ENCODE measurements around the gene OSBP2.
"Not testable (repeated sequence)": the region's sequence is repeated elsewhere in the genome, so short reads cannot be mapped to it uniquely, and the experiment has no call there.

The OSBP2 gene

GRCh38 chr22:30733181-30733631 lies 38.5 kb downstream of the OSBP2 start:
- H4K8ac ChIP-seq (ENCODE audit: low read depth, low read length) = no peak overlapping the region
- no peaks in the 10 kb centered on the region for H3K9me3 ChIP-seq (ENCODE audit: insufficient read depth, low read depth, low read length)
- no peak overlapping the region for H3K4ac ChIP-seq (ENCODE audit: low read depth, low read length)
- H3K27me3 ChIP-seq (ENCODE audit: insufficient read depth, low read length) = no peaks in the 10 kb centered on the region
- H2BK120ac ChIP-seq (ENCODE audit: insufficient read depth, low read length, poor library complexity) = no peak overlapping the region
- H2AFZ ChIP-seq (ENCODE audit: insufficient read depth, low read length, poor library complexity) = no peak overlapping the region
- DNase-seq = no peak
- no peak overlapping the region for H4K12ac ChIP-seq (ENCODE audit: low read depth, low read length)
- no peaks in the 10 kb centered on the region for H3K4me1 ChIP-seq (ENCODE audit: control insufficient read depth in 1 of 2, insufficient read depth in 2 of 2, low read length in 2 of 2)
- H4K91ac ChIP-seq (ENCODE audit: low read depth, low read length) = no peak overlapping the region
- H3K9ac ChIP-seq (ENCODE audit: low read length) = no peak overlapping the region
- no peak overlapping the region for H2BK12ac ChIP-seq (ENCODE audit: low read length)
- no peak overlapping the region for H2AK5ac ChIP-seq (ENCODE audit: low read length)
- H3K79me1 ChIP-seq (ENCODE audit: low read length) = no peaks in the 10 kb centered on the region
- no peak overlapping the region for H2BK5ac ChIP-seq (ENCODE audit: low read depth, low read length, poor library complexity)
- no CpG with 5 or more reads among the region's 7 CpGs for WGBS (ENCODE audit: extremely low coverage, insufficient coverage, insufficient read length)
- no peaks in the 10 kb centered on the region for H3K36me3 ChIP-seq (ENCODE audit: control insufficient read depth in 1 of 2, insufficient read depth in 2 of 2, low read length in 2 of 2)
- H3K4me3 ChIP-seq (ENCODE audit: low read depth, low read length) = no peak overlapping the region
- H3K27ac ChIP-seq (ENCODE audit: low read depth, low read length) = no peak overlapping the region
- no peak overlapping the region for H3K14ac ChIP-seq (ENCODE audit: low read length)
- no peak overlapping the region for H3K18ac ChIP-seq (ENCODE audit: low read length)
- H3K23ac ChIP-seq (ENCODE audit: low read length) = no peak overlapping the region
- H3K4me2 ChIP-seq (ENCODE audit: low read length) = no peak overlapping the region
- H3K79me2 ChIP-seq (ENCODE audit: control insufficient read depth, insufficient read depth, low read length, poor library complexity) = no peaks in the 10 kb centered on the region

DNA sequence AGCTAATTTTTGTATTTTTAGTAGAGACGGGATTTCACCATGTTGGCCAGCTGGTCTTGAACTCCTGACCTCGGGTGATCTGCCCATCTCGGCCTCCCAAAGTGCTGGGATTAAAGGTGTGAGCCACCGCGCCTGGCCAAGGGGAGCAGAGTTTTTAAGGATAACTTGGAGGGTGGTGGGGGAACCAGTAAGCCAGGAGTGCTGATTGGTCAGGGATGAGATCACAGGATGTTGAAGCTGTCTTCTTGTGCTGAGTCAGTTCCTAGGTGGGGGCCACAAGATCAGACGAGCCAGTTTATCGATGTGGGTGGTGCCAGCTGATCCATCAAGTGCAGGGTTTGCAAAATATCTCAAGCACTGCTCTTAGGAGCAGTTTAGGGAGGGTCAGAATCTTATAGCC lies 45.3 kb downstream of the OSBP2 start:
- not testable (repeated sequence) for H4K91ac ChIP-seq (ENCODE audit: low read depth, low read length); H2BK120ac ChIP-seq (ENCODE audit: insufficient read depth, low read length, poor library complexity); H3K9ac ChIP-seq (ENCODE audit: low read length); DNase-seq; H3K14ac ChIP-seq (ENCODE audit: low read length); H2AFZ ChIP-seq (ENCODE audit: insufficient read depth, low read length, poor library complexity); H3K27me3 ChIP-seq (ENCODE audit: insufficient read depth, low read length); H4K12ac ChIP-seq (ENCODE audit: low read depth, low read length); H3K18ac ChIP-seq (ENCODE audit: low read length); H3K27ac ChIP-seq (ENCODE audit: low read depth, low read length); H3K4ac ChIP-seq (ENCODE audit: low read depth, low read length); H3K4me3 ChIP-seq (ENCODE audit: low read depth, low read length); H2BK5ac ChIP-seq (ENCODE audit: low read depth, low read length, poor library complexity); H4K8ac ChIP-seq (ENCODE audit: low read depth, low read length); H3K79me1 ChIP-seq (ENCODE audit: low read length); H3K4me2 ChIP-seq (ENCODE audit: low read length); H3K36me3 ChIP-seq (ENCODE audit: control insufficient read depth in 1 of 2, insufficient read depth in 2 of 2, low read length in 2 of 2); H2BK12ac ChIP-seq (ENCODE audit: low read length); H2AK5ac ChIP-seq (ENCODE audit: low read length); H3K79me2 ChIP-seq (ENCODE audit: control insufficient read depth, insufficient read depth, low read length, poor library complexity); H3K23ac ChIP-seq (ENCODE audit: low read length); H3K9me3 ChIP-seq (ENCODE audit: insufficient read depth, low read depth, low read length); H3K4me1 ChIP-seq (ENCODE audit: control insufficient read depth in 1 of 2, insufficient read depth in 2 of 2, low read length in 2 of 2)
- no CpG with 5 or more reads among the region's 7 CpGs for WGBS (ENCODE audit: extremely low coverage, insufficient coverage, insufficient read length)

- H4K12ac ChIP-seq (ENCODE audit: low read depth, low read length); H4K91ac ChIP-seq (ENCODE audit: low read depth, low read length); H2AFZ ChIP-seq (ENCODE audit: insufficient read depth, low read length, poor library complexity); H3K79me2 ChIP-seq (ENCODE audit: control insufficient read depth, insufficient read depth, low read length, poor library complexity); H3K9ac ChIP-seq (ENCODE audit: low read length); H3K9me3 ChIP-seq (ENCODE audit: insufficient read depth, low read depth, low read length); H3K23ac ChIP-seq (ENCODE audit: low read length); H3K79me1 ChIP-seq (ENCODE audit: low read length); H3K27me3 ChIP-seq (ENCODE audit: insufficient read depth, low read length); H4K8ac ChIP-seq (ENCODE audit: low read depth, low read length); H3K36me3 ChIP-seq (ENCODE audit: control insufficient read depth in 1 of 2, insufficient read depth in 2 of 2, low read length in 2 of 2); DNase-seq; H2BK12ac ChIP-seq (ENCODE audit: low read length); H3K4me1 ChIP-seq (ENCODE audit: control insufficient read depth in 1 of 2, insufficient read depth in 2 of 2, low read length in 2 of 2); H3K4me2 ChIP-seq (ENCODE audit: low read length); H3K4ac ChIP-seq (ENCODE audit: low read depth, low read length); H3K18ac ChIP-seq (ENCODE audit: low read length); H2BK120ac ChIP-seq (ENCODE audit: insufficient read depth, low read length, poor library complexity); H3K4me3 ChIP-seq (ENCODE audit: low read depth, low read length); H2AK5ac ChIP-seq (ENCODE audit: low read length); H2BK5ac ChIP-seq (ENCODE audit: low read depth, low read length, poor library complexity); H3K14ac ChIP-seq (ENCODE audit: low read length); H3K27ac ChIP-seq (ENCODE audit: low read depth, low read length): not testable (repeated sequence)
- WGBS (ENCODE audit: extremely low coverage, insufficient coverage, insufficient read length) = no CpG with 5 or more reads among the region's 5 CpGs
These were observed 45.8 kb downstream of the OSBP2 start for GRCh38 chr22:30740511-30740910.

DNA sequence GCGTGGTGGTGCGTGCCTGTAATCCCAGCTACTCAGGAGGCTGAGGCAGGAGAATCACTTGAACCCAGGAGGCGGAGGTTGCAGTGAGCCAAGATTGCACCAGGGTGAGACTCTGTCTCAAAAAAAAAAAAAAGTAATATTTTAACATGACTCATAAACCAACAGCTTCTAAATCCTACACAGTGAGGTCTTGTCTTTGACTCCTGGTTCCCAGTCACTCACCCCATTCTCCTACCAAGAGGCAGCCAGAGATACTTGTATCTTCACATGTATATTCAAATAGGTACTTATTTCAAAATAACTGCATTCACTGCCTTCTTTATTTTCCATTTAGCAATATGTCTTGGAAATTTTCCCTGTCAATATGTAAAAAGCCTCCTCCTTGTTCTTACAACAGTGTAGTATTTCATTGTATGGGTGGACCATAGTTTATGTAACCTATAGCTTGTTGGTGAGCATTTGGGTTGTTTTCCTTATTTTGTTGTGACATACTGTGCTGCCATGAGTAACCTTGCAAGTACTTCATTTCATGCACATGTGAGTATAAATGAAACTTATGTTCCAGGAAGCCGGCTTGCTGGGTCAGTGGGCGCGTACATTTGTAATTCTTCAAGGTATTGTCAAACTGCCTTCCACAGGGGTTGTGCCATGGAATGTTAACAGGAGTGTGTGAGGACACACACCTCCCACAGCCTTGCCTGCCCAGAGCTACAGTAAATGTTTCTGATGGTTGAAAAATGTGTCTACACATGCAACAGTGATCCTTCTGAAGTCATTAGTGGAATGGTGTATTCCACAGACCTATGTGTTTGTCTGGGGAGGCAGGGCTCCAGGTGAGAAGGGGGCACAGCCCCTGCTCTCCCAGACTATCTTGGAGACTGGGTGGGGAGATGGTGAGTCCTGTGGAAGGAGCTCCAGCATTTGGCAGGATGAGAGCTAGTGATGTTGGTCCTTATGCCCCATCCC lies 47.9 kb downstream of the OSBP2 start:
- Histone ChIP-seq H2AFZ (ENCODE audit: insufficient read depth, low read length, poor library complexity) (no peak overlapping the region), H3K4me2 (ENCODE audit: low read length) (no peak overlapping the region), H3K23ac (ENCODE audit: low read length) (no peak overlapping the region), H4K12ac (ENCODE audit: low read depth, low read length) (no peak overlapping the region), H4K8ac (ENCODE audit: low read depth, low read length) (no peak overlapping the region), H3K9ac (ENCODE audit: low read length) (no peak overlapping the region), H3K18ac (ENCODE audit: low read length) (no peak overlapping the region), H3K4me3 (ENCODE audit: low read depth, low read length) (no peak overlapping the region), H3K36me3 (ENCODE audit: control insufficient read depth in 1 of 2, insufficient read depth in 2 of 2, low read length in 2 of 2) (no peaks in the 10 kb centered on the region), H2BK120ac (ENCODE audit: insufficient read depth, low read length, poor library complexity) (no peak overlapping the region), H2BK12ac (ENCODE audit: low read length) (no peak overlapping the region), H3K79me1 (ENCODE audit: low read length) (no peaks in the 10 kb centered on the region), H3K27ac (ENCODE audit: low read depth, low read length) (no peak overlapping the region), H4K91ac (ENCODE audit: low read depth, low read length) (no peak overlapping the region), H3K79me2 (ENCODE audit: control insufficient read depth, insufficient read depth, low read length, poor library complexity) (no peaks in the 10 kb centered on the region), H3K4ac (ENCODE audit: low read depth, low read length) (no peak overlapping the region), H2AK5ac (ENCODE audit: low read length) (no peak overlapping the region), H3K9me3 (ENCODE audit: insufficient read depth, low read depth, low read length) (no peaks in the 10 kb centered on the region), H3K14ac (ENCODE audit: low read length) (no peak overlapping the region), H3K27me3 (ENCODE audit: insufficient read depth, low read length) (no peaks in the 10 kb centered on the region), H3K4me1 (ENCODE audit: control insufficient read depth in 1 of 2, insufficient read depth in 2 of 2, low read length in 2 of 2) (no peaks in the 10 kb centered on the region), H2BK5ac (ENCODE audit: low read depth, low read length, poor library complexity) (no peak overlapping the region)
- no CpG with 5 or more reads among the region's 6 CpGs for WGBS (ENCODE audit: extremely low coverage, insufficient coverage, insufficient read length)
- no peak for DNase-seq
